Tibial artery (tissue), 4 donors: Measurements from ENCODE around the gene CATSPERB.
A peak's percentile ranks its signal among the peaks of the same experiment; 100 is the strongest.

Experiments
- DNase-seq, 2 donors: peaks; one replicate each; pipeline ENCODE4 v3.0.0-alpha.2; 2019
- H3K27ac ChIP-seq, 2 donors: fragments of 200-600 bp; sonication (generic) in 1 of 2; 1 replicate in 1 of 2; 2 replicates in 1 of 2; pipeline ENCODE4 v1.5.1; 2018 to 2019; ENCODE audit warnings: mild to moderate bottlenecking in 1 of 2
- H3K27me3 ChIP-seq, 2 donors: fragments of 200-600 bp; sonication (generic) in 1 of 2; one replicate each; pipeline versions ENCODE4 v1.5.1 to v1.6.0; 2016 to 2019
- H3K36me3 ChIP-seq, 3 donors: fragments of 200-600 bp; sonication (generic) in 2 of 3; one replicate each; pipeline ENCODE4 v1.5.1; 2016 to 2019; ENCODE audit warnings: mild to moderate bottlenecking in 2 of 3
- H3K4me1 ChIP-seq, 4 donors: fragments of 200-600 bp; sonication (generic) in 2 of 4; 1 replicate in 3 of 4; 2 replicates in 1 of 4; pipeline ENCODE4 v1.5.1; 2016 to 2019
- H3K4me3 ChIP-seq, 2 donors: fragments of 200-600 bp; sonication (generic) in 1 of 2; 1 replicate in 1 of 2; 2 replicates in 1 of 2; pipeline ENCODE4 v1.5.1; 2018 to 2019; ENCODE audit warnings: mild to moderate bottlenecking in 2 of 2
- H3K9me3 ChIP-seq, 3 donors: fragments of 200-600 bp; sonication (generic) in 1 of 3; one replicate each; pipeline ENCODE4 v1.5.1; 2016 to 2019
- CTCF ChIP-seq, 2 experiments: fragments of 200-600 bp in 1 of 2; fragments of 450-650 bp in 1 of 2; IDR thresholded peaks; one replicate each; pipeline ENCODE4 v1.5.1; 2017 to 2019; ENCODE audit warnings: antibody characterized with exemption in 2 of 2, mild to moderate bottlenecking in 1 of 2, moderate library complexity in 1 of 2
- intact Hi-C: fragments of 100-400 bp; cut with DNase I; formaldehyde crosslinking; loops from one replicate; pipeline ENCODE4 v1.15.0; 2023; ENCODE audit warnings: low total_unique reads

CATSPERB gene

GRCh38 chr14:91660790-91661189, 71.1 kb downstream of the CATSPERB start:
- Histone ChIP-seq H3K9me3 (no peaks in the 10 kb centered on the region), H3K27ac (no peak overlapping the region)
- no peak for DNase-seq

GRCh38 chr14:91654836-91655235, 77.0 kb downstream of the CATSPERB start:
- Histone ChIP-seq H3K4me3 (no peak overlapping the region), H3K27me3 (no peaks in the 10 kb centered on the region), H3K9me3 (no peaks in the 10 kb centered on the region), H3K27ac (no peak overlapping the region), H3K4me1 (peaks cover 0 to 4% (median 0%) of the 10 kb centered on the region in 4 donors), H3K36me3 (no peaks in the 10 kb centered on the region)
- no peak for DNase-seq
- no peak for TF ChIP-seq CTCF (IDR thresholded peaks at IDR 0.05)
- intact Hi-C loops: loop anchor here (10.0 kb wide), 1 partner anchor 340 kb away; no protein-coding TSS in a partner anchor

More at GRCh38 chr14:91660790-91661189, 71.1 kb downstream of the CATSPERB start:
- TF ChIP-seq CTCF (IDR thresholded peaks at IDR 0.05): no peak
- Histone ChIP-seq H3K27me3 (no peaks in the 10 kb centered on the region), H3K36me3 (no peaks in the 10 kb centered on the region), H3K4me3 (no peak overlapping the region), H3K4me1 (no peaks in the 10 kb centered on the region)
- intact Hi-C loops: no loop called here

- intact Hi-C loops: loop anchor here (10.0 kb wide), 1 partner anchor 341 kb away; no protein-coding TSS in a partner anchor
- no peak for TF ChIP-seq CTCF (IDR thresholded peaks at IDR 0.05)
- H3K4me3 ChIP-seq: no peak overlapping the region
These were observed 78.4 kb downstream of the CATSPERB start for GRCh38 chr14:91653451-91653850.

GRCh38 chr14:91649930-91650329, 82.0 kb downstream of the CATSPERB start:
- DNase-seq: no peak
- peaks cover 0 to 5% (median 0%) of the 10 kb centered on the region in 4 donors for H3K4me1 ChIP-seq
- peak; percentile 49 to 52 for TF ChIP-seq CTCF (IDR thresholded peaks at IDR 0.05)
- H3K4me3 ChIP-seq: no peak overlapping the region
- intact Hi-C loops: loop anchor here (10.0 kb wide), 1 partner anchor 345 kb away; no protein-coding TSS in a partner anchor
- H3K36me3 ChIP-seq: no peaks in the 10 kb centered on the region
- H3K9me3 ChIP-seq: no peaks in the 10 kb centered on the region
- H3K27ac ChIP-seq: no peak overlapping the region
- no peaks in the 10 kb centered on the region for H3K27me3 ChIP-seq

More at GRCh38 chr14:91653451-91653850, 78.4 kb downstream of the CATSPERB start:
- no peaks in the 10 kb centered on the region for H3K9me3 ChIP-seq
- H3K36me3 ChIP-seq: no peaks in the 10 kb centered on the region
- H3K4me1 ChIP-seq: peaks cover 0 to 5% (median 0%) of the 10 kb centered on the region in 4 donors
- no peaks in the 10 kb centered on the region for H3K27me3 ChIP-seq
- no peak for DNase-seq
- no peak overlapping the region for H3K27ac ChIP-seq

GRCh38 chr14:91647856-91648255, 84.0 kb downstream of the CATSPERB start:
- intact Hi-C loops: no loop called here
- Histone ChIP-seq H3K4me1 (peaks cover 0 to 5% (median 0%) of the 10 kb centered on the region in 4 donors), H3K27ac (no peak overlapping the region), H3K27me3 (no peaks in the 10 kb centered on the region), H3K9me3 (no peaks in the 10 kb centered on the region), H3K36me3 (no peaks in the 10 kb centered on the region), H3K4me3 (no peak overlapping the region)
- no peak for TF ChIP-seq CTCF (IDR thresholded peaks at IDR 0.05)
- DNase-seq: no peak

GRCh38 chr14:91636604-91637003, 95.3 kb downstream of the CATSPERB start:
- Histone ChIP-seq H3K36me3 (no peaks in the 10 kb centered on the region), H3K4me3 (no peak overlapping the region), H3K27ac (no peak overlapping the region), H3K4me1 (no peaks in the 10 kb centered on the region), H3K9me3 (no peaks in the 10 kb centered on the region), H3K27me3 (no peaks in the 10 kb centered on the region)
- no peak for TF ChIP-seq CTCF (IDR thresholded peaks at IDR 0.05)
- intact Hi-C loops: no loop called here
- no peak for DNase-seq
